ENCODE measurements around the gene MAEA.

Gene MAEA

DNA sequence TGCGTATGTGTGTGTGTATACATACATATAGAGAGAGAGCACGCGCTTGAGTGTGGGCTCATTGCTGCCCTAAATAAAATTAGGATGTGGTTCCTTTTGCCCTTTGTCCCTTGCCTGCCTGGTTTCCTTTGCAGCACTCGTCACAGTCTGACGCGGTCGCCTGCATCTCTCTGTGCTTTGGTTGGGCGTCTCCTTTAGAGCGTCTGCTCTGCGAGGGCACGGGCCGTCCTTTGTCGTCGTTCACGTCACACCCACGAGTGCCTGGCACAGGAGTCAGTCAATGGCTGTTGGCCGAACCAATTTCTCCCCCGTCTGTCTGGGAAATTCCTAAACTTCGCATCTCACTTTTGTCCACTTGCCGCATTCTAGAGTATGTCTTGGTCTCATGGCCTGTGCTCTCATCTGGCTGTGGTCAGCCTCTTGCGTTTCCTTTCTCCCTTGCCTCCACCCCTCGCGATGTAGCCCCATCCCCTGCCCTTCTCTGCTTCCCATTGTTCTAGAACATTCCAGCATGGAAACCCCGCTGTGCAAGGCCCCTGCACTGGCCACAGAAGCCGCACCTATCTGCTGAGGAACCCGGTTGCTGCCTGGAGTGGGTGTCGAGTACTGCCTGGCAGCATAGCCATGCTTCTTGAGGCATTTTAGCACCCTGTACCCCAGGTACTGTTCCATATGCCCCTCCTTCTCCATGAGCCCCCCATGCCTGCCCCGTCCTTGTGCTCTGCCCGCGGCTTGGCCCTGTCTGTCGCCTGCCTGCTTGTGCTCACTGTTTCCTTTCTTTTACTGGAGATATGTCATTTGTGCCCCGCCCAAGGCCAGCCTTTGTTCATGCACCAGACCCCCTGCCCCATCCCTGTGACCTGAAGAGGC, 8.0 kb downstream of the MAEA start:
- no peak for DNase-seq (ENCODE audit: insufficient read length, low spot score)
- TF ChIP-seq, protein P1, sequence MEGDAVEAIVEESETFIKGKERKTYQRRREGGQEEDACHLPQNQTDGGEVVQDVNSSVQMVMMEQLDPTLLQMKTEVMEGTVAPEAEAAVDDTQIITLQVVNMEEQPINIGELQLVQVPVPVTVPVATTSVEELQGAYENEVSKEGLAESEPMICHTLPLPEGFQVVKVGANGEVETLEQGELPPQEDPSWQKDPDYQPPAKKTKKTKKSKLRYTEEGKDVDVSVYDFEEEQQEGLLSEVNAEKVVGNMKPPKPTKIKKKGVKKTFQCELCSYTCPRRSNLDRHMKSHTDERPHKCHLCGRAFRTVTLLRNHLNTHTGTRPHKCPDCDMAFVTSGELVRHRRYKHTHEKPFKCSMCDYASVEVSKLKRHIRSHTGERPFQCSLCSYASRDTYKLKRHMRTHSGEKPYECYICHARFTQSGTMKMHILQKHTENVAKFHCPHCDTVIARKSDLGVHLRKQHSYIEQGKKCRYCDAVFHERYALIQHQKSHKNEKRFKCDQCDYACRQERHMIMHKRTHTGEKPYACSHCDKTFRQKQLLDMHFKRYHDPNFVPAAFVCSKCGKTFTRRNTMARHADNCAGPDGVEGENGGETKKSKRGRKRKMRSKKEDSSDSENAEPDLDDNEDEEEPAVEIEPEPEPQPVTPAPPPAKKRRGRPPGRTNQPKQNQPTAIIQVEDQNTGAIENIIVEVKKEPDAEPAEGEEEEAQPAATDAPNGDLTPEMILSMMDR (IDR thresholded peaks at IDR 0.05; ENCODE audit: insufficient read depth, missing control alignments) = no peak
- FAIRE-seq = no peak

DNA sequence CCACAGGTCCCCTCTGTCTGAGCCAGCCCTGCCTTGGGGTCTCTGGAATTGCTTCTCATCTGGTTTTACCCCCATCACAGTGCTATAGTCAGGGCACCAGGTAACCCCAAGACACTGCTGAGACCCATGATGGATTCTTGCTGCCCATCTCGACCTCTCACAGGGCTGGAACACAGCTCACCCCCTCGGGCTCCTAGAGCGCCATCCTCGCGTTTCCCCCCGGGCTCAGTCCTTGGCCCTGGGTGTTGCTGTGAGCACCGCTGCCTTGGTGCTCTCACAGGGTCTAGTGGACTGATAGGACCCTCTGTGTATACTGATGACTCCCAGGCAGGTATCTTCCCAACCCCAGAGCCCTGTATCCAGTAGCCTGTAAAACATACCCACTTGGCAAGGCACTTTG, 8.8 kb downstream of the MAEA start:
- TF ChIP-seq, protein P1 (IDR thresholded peaks at IDR 0.05; ENCODE audit: insufficient read depth, missing control alignments) = no peak
- DNase-seq (ENCODE audit: insufficient read length, low spot score) (no peak), FAIRE-seq (no peak)

DNA sequence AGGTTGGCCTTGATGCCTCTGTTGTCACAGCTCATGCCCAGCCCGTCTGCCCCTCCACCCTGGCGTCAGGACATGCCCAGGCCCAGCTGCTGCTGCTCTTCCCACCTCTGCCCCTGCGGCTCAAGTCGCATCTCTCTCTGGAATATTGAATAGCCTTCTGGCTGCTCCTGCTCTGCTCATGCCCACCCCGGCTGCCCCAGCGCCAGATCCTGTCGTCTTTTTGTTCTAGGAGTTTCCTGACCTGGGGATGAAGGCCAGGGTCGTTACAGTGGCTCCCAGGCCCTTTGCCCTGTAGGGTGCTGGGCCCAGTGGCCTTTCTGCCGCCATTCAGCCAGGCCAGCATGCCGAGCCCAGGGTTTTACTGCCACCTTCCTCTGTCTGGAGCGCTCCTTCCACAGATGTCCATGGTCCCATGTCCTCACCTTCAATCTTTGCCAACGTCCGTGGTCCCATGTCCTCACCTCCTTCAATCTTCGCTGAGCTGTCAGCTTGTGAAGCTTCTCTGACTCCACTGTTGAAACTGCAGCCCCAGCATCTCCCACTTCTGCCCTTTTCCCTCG, 9.7 kb downstream of the MAEA start:
- FAIRE-seq (no peak), DNase-seq (ENCODE audit: insufficient read length, low spot score) (no peak)
- TF ChIP-seq, protein P1 (IDR thresholded peaks at IDR 0.05; ENCODE audit: insufficient read depth, missing control alignments) = no peak

DNA sequence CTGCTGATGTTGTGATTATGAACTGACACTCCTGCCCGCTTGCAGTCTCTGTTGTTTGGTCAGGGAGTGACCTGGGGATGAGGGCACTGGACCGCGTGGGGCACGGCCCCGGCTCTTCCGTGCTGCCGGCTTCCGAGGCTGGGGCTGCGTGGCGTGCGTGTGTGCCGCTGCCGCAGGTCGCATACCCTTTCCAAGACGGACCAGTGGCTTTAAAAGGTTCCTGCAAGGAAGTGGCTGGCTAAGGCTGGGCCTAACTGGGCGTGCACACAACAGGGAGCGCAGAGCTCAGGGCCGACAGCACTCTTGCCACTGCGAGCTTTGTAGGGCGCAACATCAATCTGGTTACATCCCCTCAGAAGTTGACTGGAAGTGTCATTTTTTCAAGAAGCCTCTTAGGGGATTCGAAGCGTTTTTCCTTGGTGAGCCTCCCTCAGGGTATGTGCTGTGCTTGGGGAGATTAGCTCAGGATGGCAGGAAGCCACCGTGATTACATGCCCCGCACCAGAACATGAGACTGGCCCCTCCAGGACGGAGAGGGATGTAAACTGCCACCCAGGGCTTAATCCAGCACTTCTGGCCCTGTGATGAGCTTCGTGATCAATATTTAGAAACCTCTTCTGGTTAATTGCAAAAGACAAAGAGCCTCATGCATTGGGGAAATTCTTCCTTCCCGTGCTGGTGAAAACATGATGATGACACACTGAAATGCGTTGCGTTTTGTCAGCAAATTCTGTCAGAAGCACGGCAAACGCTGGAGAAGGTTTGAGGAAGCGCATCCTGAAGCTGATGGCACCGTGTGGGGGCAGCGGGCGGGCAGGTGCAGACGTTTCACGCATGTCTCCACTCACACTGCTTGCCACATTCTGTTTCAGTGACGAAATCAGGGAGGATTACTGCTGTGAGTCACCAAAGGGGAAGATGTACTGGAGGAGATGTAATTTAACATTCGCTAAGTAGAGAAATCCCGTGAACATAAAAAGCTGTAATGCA, 11.1 kb downstream of the MAEA start:
- TF ChIP-seq, protein P1 (IDR thresholded peaks at IDR 0.05; ENCODE audit: insufficient read depth, missing control alignments) = no peak
- FAIRE-seq = no peak
- peak; percentile 72 for DNase-seq (ENCODE audit: insufficient read length, low spot score)

DNA sequence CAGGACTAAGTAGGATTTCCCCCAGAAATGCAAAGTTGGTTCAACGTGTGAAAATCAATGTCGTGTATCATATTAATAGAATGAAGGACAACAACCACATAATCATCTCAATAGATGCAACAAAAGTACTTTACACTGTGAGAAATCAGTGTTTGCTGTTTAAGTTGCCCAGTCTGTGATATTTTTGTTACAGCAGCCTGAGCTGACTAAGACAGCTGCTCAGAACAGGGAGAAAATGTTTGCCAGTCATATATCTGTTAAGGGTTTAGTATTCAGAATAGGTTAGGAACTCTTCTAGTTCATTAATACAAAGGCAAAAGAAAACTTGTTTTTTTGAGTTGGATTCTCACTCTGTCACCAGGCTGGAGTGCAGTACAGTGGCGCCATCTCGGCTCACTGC, 12.5 kb downstream of the MAEA start:
- FAIRE-seq (no peak), DNase-seq (ENCODE audit: insufficient read length, low spot score) (no peak)
- TF ChIP-seq, protein P1 (IDR thresholded peaks at IDR 0.05; ENCODE audit: insufficient read depth, missing control alignments) = no peak

DNA sequence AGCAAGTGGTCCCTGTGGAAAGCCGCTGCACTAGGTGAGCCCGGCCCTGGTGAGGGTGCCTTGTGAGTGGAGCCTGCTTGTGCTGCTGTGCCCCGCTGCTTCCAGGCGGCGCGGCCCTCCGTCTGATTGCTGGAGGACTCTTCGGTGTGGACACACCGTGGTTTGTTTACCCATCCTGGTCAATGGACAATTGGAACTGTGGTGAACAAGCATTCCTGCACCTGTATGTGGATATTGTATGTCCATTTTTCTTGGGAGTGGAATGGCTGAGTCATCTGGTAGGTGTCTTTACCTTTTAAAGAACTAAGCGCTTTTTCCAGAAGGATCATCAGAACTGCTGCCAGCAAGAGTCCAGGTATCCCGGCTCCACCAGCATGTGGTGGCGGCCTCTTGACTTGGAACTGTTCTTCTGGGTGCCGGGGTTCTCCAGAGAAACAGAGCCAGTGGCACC, 15.6 kb downstream of the MAEA start:
- FAIRE-seq (no peak), DNase-seq (ENCODE audit: insufficient read length, low spot score) (no peak)
- TF ChIP-seq, protein P1 (IDR thresholded peaks at IDR 0.05; ENCODE audit: insufficient read depth, missing control alignments) = no peak
